HEK293 (cell line): ENCODE results near the gene MICAL3.

Experiments
- ATF2 ChIP-seq: fragments of 450-650 bp; formaldehyde crosslinking; IDR thresholded peaks from 2 replicates; pipeline ENCODE4 v1.5.1; 2016; ENCODE audit warnings: missing biosample characterization, missing genetic modification characterization, low read depth
- CTCF ChIP-seq: fragments of 450-650 bp; formaldehyde crosslinking; IDR thresholded peaks from 2 replicates; pipeline ENCODE4 v1.5.1; 2016; ENCODE audit warnings: missing biosample characterization, missing genetic modification characterization
- REPIN1 ChIP-seq: fragments of 450-650 bp; formaldehyde crosslinking; IDR thresholded peaks from 2 replicates; pipeline ENCODE4 v1.5.1; 2017; ENCODE audit warnings: missing biosample characterization, missing genetic modification characterization, low read depth
- TCF7L2 ChIP-seq: IDR thresholded peaks from 2 replicates; pipeline ENCODE4 v1.6.1; 2011; ENCODE audit warnings: low read depth, mild to moderate bottlenecking, inconsistent platforms, low read length, moderate library complexity, borderline replicate concordance
- TSHZ1 ChIP-seq: fragments of 450-650 bp; formaldehyde crosslinking; IDR thresholded peaks from 2 replicates; pipeline ENCODE4 v1.5.1; 2016; ENCODE audit warnings: missing biosample characterization, missing genetic modification characterization, borderline replicate concordance
- YY1 ChIP-seq: fragments of 450-650 bp; formaldehyde crosslinking; IDR thresholded peaks from 2 replicates; pipeline ENCODE4 v1.5.1; 2018; ENCODE audit warnings: missing biosample characterization, missing genetic modification characterization
- ZNF112 ChIP-seq: fragments of 450-650 bp; formaldehyde crosslinking; IDR thresholded peaks from 2 replicates; pipeline ENCODE4 v1.5.0; 2017; ENCODE audit warnings: missing biosample characterization, missing genetic modification characterization
- ZNF501 ChIP-seq: fragments of 450-650 bp; formaldehyde crosslinking; IDR thresholded peaks from 2 replicates; pipeline ENCODE4 v1.5.1; 2016; ENCODE audit warnings: missing biosample characterization, missing genetic modification characterization
- ZNF549 ChIP-seq: fragments of 450-650 bp; IDR thresholded peaks from 2 replicates; pipeline ENCODE4 v1.5.1; 2018; ENCODE audit warnings: missing biosample characterization, missing genetic modification characterization, mild to moderate bottlenecking, inconsistent platforms, moderate library complexity
- ZNF768 ChIP-seq: fragments of 450-650 bp; formaldehyde crosslinking; IDR thresholded peaks from 2 replicates; pipeline ENCODE4 v1.5.1; 2018; ENCODE audit warnings: missing biosample characterization, mild to moderate bottlenecking, missing genetic modification characterization

GRCh38 chr22:17878941-17879340, 145.4 kb downstream of the MICAL3 start:
- no peak for TF ChIP-seq CTCF
- no peak for TF ChIP-seq TCF7L2
- no peak for TF ChIP-seq TSHZ1
- no peak for TF ChIP-seq REPIN1 (tag by site-specific recombination)
- TF ChIP-seq ZNF112 (tag by site-specific recombination) = no peak
- TF ChIP-seq ZNF768 (tag by site-specific recombination) = no peak
- TF ChIP-seq ZNF501 (tag by site-specific recombination) = no peak
- TF ChIP-seq ZNF549 (tag by site-specific recombination) = no peak
- no peak for TF ChIP-seq ATF2 (tag by site-specific recombination)
- TF ChIP-seq YY1 = no peak
